Astrocyte of the cerebellum (primary cell): ENCODE results near the gene DDX31.
A peak's percentile ranks its signal among the peaks of the same experiment; 100 is the strongest.
"Not testable (repeated sequence)": the region's sequence is repeated elsewhere in the genome, so short reads cannot be mapped to it uniquely, and the experiment has no call there.

Source experiments
- DNase-seq: peaks from one replicate; pipeline ENCODE4 v3.0.0-alpha.2; 2011; ENCODE audit warnings: low read depth
- H3K4me3 ChIP-seq: 2 replicates; pipeline ENCODE4 v1.5.1; 2011; ENCODE audit warnings: mild to moderate bottlenecking, low read depth, low read length, moderate library complexity
- CTCF ChIP-seq: IDR thresholded peaks from 2 replicates; pipeline ENCODE4 v1.5.1; 2012; ENCODE audit warnings: low read length, low read depth, moderate library complexity, mild to moderate bottlenecking; ENCODE audit errors: missing control alignments
- in situ Hi-C: cut with HindIII; loops from 2 replicates; pipeline ENCODE4 v1.10.0; 2017; ENCODE audit warnings: low sequenced_read_pairs

DDX31 gene

GRCh38 chr9:132575005-132575609, 94.7 kb downstream of the DDX31 start:
- in situ Hi-C loops, result loop anchor here (5.0 kb wide), 1 partner anchor 82 kb away; no protein-coding TSS in a partner anchor
- TF ChIP-seq CTCF, result peak; percentile 78
- DNase-seq, result peak; percentile 23
- no peak overlapping the region for H3K4me3 ChIP-seq

- in situ Hi-C loops, result no loop called here
- no peak overlapping the region for H3K4me3 ChIP-seq
- TF ChIP-seq CTCF, result no peak
- no peak for DNase-seq
Measured at GRCh38 chr9:132572921-132573320, 96.9 kb downstream of the DDX31 start.

GRCh38 chr9:132571806-132572600, 97.8 kb downstream of the DDX31 start:
- TF ChIP-seq CTCF, result no peak
- DNase-seq, result no peak
- in situ Hi-C loops, result no loop called here
- H3K4me3 ChIP-seq, result no peak overlapping the region

- DNase-seq, H3K4me3 ChIP-seq, in situ Hi-C loops: not testable (repeated sequence)
Measured at GRCh38 chr9:132568787-132569186, 101.0 kb downstream of the DDX31 start.

GRCh38 chr9:132564526-132564925, 105.3 kb downstream of the DDX31 start:
- no peak for TF ChIP-seq CTCF
- in situ Hi-C loops, result no loop called here
- no peak for DNase-seq

GRCh38 chr9:132562306-132562573, 107.5 kb downstream of the DDX31 start:
- in situ Hi-C loops, result no loop called here
- no peak overlapping the region for H3K4me3 ChIP-seq
- TF ChIP-seq CTCF, result no peak
- DNase-seq, result no peak

More at GRCh38 chr9:132564526-132564925, 105.3 kb downstream of the DDX31 start:
- H3K4me3 ChIP-seq, result no peak overlapping the region

- DNase-seq, result no peak
- no peak overlapping the region for H3K4me3 ChIP-seq
- TF ChIP-seq CTCF, result no peak
- in situ Hi-C loops, result no loop called here
Measured at GRCh38 chr9:132560616-132561202, 109.1 kb downstream of the DDX31 start.
